ENCODE results near the gene GCSAML.

Gene GCSAML

DNA sequence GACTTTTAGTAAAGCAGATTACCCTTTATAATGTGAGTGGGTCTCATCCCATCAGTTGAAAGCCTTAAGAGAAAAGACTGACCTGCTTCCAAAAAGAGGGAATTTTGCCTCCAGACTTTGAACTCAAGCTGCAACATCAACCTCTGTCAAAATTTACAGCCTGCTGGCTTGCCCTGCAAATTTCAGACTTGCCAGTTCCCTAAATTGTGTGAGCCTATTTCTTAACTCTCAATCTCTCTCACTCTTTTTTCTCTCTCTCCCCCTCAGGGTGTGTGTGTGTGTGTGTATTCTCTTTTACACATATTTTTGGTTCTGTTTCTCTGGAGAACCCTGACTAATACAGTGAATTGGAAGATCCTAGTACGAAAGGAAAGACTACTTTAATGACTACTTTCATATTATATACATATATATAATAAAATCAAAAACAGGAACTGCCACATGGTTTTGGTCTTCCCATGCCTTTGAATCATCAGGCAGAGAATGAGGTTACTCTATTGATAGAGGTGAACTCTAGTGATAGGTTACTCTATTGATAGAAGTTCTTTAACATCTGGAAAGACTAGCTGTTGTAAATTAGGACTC is 19.1 kb upstream of the GCSAML start:
- CTCF ChIA-PET, result no interaction called here
- POLR2A ChIA-PET, result no interaction called here

DNA sequence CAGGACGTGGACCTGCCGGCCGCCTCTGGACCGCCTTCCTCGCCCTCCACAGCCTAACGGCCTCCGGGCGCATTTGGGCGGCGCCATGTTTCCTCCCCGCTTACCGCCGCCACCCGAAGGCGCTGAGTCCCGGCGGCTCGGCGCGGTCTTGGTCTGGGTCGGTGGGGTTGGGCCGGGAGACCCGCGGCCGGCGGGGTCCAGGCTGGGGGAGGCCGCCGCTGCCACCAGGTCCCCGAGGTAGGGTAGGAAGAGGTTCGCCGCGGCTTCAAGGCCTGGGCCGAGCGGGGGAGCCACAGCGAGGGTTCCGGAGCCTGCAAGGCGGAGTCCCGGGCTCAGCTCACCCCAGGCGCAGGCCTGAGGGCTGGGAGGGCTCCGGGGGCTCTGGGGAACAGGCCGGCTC is 18.1 kb upstream of the GCSAML start:
- no peak for DNase-seq (ENCODE audit: low read depth, low spot score)
- POLR2A ChIA-PET, result no interaction called here

More for the DNA sequence above, 19.1 kb upstream of the GCSAML start:
- no peak overlapping the region for H3K4me3 ChIP-seq (ENCODE audit: low read depth, low read length)
- DNase-seq (ENCODE audit: low read depth, low spot score), result no peak
- TF ChIP-seq, protein P1, sequence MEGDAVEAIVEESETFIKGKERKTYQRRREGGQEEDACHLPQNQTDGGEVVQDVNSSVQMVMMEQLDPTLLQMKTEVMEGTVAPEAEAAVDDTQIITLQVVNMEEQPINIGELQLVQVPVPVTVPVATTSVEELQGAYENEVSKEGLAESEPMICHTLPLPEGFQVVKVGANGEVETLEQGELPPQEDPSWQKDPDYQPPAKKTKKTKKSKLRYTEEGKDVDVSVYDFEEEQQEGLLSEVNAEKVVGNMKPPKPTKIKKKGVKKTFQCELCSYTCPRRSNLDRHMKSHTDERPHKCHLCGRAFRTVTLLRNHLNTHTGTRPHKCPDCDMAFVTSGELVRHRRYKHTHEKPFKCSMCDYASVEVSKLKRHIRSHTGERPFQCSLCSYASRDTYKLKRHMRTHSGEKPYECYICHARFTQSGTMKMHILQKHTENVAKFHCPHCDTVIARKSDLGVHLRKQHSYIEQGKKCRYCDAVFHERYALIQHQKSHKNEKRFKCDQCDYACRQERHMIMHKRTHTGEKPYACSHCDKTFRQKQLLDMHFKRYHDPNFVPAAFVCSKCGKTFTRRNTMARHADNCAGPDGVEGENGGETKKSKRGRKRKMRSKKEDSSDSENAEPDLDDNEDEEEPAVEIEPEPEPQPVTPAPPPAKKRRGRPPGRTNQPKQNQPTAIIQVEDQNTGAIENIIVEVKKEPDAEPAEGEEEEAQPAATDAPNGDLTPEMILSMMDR (IDR thresholded peaks at IDR 0.05; ENCODE audit: insufficient read depth, low read length, missing control alignments), result no peak

DNA sequence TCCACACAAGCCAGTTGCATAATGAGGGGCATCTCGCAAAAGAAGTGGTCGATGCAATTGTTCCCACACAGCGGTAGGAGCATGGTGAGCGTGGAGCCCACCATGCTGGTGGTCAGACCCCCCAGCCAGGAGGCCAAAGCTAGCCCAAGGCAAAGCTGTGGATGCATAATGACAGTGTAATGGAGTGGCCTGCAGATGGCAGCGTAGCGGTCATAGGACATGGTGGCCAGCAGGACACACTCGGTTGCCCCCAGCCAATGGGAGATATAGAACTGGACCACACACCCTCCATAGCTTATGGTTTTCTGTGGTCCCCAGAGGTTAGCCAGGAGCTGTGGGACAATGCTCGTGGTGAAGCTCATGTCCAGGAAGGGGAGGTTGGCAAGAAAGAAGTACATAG is 17.0 kb upstream of the GCSAML start:
- POLR2A ChIA-PET, result no interaction called here
- CTCF ChIA-PET, result no interaction called here
- TF ChIP-seq, protein P1 (IDR thresholded peaks at IDR 0.05; ENCODE audit: insufficient read depth, low read length, missing control alignments), result no peak
- DNase-seq (ENCODE audit: low read depth, low spot score), result no peak
- H3K4me3 ChIP-seq (ENCODE audit: low read depth, low read length), result no peak overlapping the region

More for the DNA sequence above, 18.1 kb upstream of the GCSAML start:
- H3K4me3 ChIP-seq (ENCODE audit: low read depth, low read length), result no peak overlapping the region
- TF ChIP-seq, protein P1 (IDR thresholded peaks at IDR 0.05; ENCODE audit: insufficient read depth, low read length, missing control alignments), result no peak
- CTCF ChIA-PET, result no interaction called here

DNA sequence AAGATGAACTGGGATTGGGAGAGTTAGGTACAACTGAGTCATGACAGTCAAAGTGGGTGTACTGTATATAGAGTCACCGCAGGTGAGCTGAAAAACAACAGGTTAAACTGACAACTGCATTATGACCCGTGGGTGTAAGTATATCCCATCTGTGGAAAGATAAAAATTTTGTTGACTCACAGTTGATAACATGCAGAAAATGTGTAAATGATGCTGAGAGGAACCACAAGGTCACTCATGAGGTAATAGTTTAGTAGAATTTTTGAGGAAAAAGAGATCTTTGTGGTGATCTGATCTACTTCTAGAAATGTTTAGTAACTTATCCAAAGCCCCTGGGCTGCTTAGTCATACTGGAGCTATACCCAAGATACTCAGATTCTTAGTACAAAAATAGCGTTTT is 13.5 kb upstream of the GCSAML start:
- POLR2A ChIA-PET, result no interaction called here
- CTCF ChIA-PET, result no interaction called here
- TF ChIP-seq, protein P1 (IDR thresholded peaks at IDR 0.05; ENCODE audit: insufficient read depth, low read length, missing control alignments), result no peak
- H3K4me3 ChIP-seq (ENCODE audit: low read depth, low read length), result no peak overlapping the region
- DNase-seq (ENCODE audit: low read depth, low spot score), result no peak

DNA sequence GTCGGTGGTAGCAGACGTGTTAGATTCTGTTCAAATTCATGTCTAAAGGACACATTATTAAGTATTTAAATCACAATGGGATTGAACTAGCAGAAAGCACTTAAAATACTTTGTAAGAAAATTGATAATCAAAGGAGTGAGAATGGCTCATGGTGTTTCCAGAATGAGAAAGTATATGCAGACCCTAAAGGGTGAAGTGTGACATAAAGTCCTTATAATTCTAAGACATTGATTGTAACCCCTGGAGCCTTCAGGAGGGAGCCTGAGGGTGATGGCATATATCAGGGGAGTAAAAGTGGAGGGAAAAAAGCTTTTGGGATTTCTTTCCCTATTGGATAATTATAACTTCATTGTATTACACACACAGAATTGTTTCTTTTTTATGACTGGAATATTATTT is 12.6 kb upstream of the GCSAML start, which contains the start of gene OR2C3:
OR2C3 (minus strand) TSS at position 101 of the 400 bp plus-strand sequence. CDS start 3,929 bp downstream, outside the sequence.
- ChIA-PET POLR2A (no interaction called here), CTCF (no interaction called here)
- TF ChIP-seq, protein P1 (IDR thresholded peaks at IDR 0.05; ENCODE audit: insufficient read depth, low read length, missing control alignments), result no peak
- H3K4me3 ChIP-seq (ENCODE audit: low read depth, low read length), result no peak within 1 kb of the TSS
- no peak for DNase-seq (ENCODE audit: low read depth, low spot score)

DNA sequence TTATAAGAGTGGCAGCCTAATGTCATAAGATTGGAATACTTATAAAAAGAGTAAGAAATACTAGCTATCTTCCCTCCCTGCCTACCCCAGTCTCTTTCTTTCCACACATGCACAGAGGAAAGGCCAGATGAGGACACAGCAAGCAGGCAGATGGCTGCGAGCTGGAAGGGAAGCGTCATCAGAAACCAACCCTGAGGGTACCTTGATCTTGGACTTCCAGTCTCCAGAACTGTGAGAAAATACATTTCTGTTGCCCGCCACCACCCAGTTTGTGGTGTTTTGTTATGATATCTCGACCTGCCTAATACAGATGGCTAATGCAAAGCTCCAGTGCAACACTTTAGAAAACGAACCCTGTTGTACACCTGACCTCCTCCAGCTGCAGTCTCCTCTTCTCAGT is 10.4 kb upstream of the GCSAML start:
- no peak for DNase-seq (ENCODE audit: low read depth, low spot score)
- TF ChIP-seq, protein P1 (IDR thresholded peaks at IDR 0.05; ENCODE audit: insufficient read depth, low read length, missing control alignments), result no peak
- POLR2A ChIA-PET, result no interaction called here
- CTCF ChIA-PET, result no interaction called here
- H3K4me3 ChIP-seq (ENCODE audit: low read depth, low read length), result no peak overlapping the region
